ENCODE measurements around the gene AUNIP. TPM values are rescaled to one million over a fixed set of nuclear protein-coding genes. Genes with fewer than 3 reads are reported as not detected.

AUNIP gene
- total RNA-seq, 1 donor from 2014 or later: not detected

DNA sequence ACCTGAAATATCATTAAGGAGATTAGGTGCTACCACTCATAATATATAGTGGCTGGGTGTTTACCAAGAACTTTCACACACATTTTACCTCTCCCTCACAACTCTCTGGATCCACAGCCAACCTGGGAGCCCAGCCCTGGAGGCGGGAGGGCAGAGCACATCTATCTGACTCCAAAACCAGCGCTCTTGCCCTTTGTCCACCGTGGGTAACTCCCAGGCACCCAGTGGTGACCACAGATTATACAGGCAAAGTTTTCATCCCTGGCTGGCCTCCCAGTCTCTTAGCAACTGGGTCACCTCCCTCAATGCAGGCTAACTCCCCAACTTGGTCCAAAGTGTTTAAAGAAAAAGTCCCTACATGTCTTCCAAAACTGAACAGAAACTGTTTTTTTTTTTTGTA, 13.9 kb upstream of the AUNIP start:
- Histone ChIP-seq H3K36me3 (no peaks in the 10 kb centered on the region), H3K27me3 (ENCODE audit: low read depth) (no peaks in the 10 kb centered on the region), H3K9me3 (replicated peaks) (no peaks in the 10 kb centered on the region), H3K4me3 (no peak overlapping the region), H3K27ac (replicated peaks) (no peak overlapping the region), H3K4me1 (peaks cover 38% of the 10 kb centered on the region)
- no peak for TF ChIP-seq CTCF (IDR thresholded peaks at IDR 0.05; ENCODE audit: borderline replicate concordance)
- no peak for DNase-seq
- intact Hi-C loops (cut with micrococcal nuclease): no loop called here

DNA sequence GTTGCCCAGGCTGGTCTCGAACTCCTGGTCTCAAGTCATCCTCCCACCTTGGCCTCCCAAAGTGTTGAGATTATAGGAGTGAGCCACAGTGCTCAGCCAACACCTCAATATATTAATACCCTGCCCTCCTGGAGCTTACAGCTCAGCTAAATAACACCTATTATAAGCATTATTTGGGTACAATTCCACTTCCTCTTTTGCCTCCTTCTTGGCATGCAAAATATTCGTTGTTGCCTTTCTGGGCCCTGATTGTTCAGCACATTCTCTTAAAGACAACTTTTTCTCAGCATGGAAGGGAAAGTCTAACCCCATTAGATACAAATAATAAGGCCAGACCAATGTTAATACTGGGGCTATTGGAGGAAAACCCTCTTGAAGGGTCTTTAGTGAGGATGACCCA, 13.5 kb upstream of the AUNIP start:
- H3K36me3 ChIP-seq: no peaks in the 10 kb centered on the region
- H3K27me3 ChIP-seq (ENCODE audit: low read depth): no peaks in the 10 kb centered on the region
- DNase-seq: no peak
- H3K4me3 ChIP-seq: no peak overlapping the region
- H3K27ac ChIP-seq (replicated peaks): no peak overlapping the region
- H3K4me1 ChIP-seq: peaks cover 38% of the 10 kb centered on the region
- intact Hi-C loops (cut with micrococcal nuclease): no loop called here
- no peaks in the 10 kb centered on the region for H3K9me3 ChIP-seq (replicated peaks)
- no peak for TF ChIP-seq CTCF (IDR thresholded peaks at IDR 0.05; ENCODE audit: borderline replicate concordance)

GRCh38 chr1:25871704-25872494, 12.6 kb upstream of the AUNIP start:
- intact Hi-C loops (cut with micrococcal nuclease): no loop called here
- no peaks in the 10 kb centered on the region for H3K36me3 ChIP-seq
- no peaks in the 10 kb centered on the region for H3K9me3 ChIP-seq (replicated peaks)
- no peaks in the 10 kb centered on the region for H3K27me3 ChIP-seq (ENCODE audit: low read depth)
- peaks cover 38% of the 10 kb centered on the region for H3K4me1 ChIP-seq
- H3K4me3 ChIP-seq: no peak overlapping the region
- no peak overlapping the region for H3K27ac ChIP-seq (replicated peaks)
- no peak for TF ChIP-seq CTCF (IDR thresholded peaks at IDR 0.05; ENCODE audit: borderline replicate concordance)
- DNase-seq: no peak

DNA sequence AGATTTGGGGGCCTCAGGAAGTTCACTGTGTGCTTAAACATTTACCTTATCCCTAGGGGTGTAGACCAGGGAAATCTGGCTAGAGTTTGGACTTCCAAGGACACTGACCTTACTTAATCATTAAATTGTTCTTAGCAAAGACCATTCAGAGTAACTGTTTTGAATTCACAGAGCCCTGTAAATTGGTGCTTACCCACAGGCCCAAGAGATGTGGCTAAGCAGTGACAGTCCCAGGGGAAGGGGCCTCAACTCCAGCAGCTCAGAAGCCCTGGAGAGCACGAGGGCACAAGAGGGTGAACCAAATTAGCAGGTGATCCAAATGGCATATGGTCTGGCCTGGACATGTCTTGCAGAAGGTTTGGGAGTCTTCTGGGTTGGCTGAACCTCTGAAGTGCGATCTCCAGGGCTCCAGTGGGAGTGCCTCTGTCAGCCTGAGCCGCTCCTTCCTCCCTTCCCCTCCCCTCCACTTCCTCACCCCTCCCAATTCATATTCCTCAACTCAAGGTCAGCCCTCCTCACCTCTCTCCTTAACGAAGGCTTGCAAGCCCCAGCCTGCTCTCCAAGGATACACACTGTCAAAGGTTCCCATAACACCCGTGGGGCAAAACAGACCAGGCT, 11.9 kb upstream of the AUNIP start:
- H3K9me3 ChIP-seq (replicated peaks): no peaks in the 10 kb centered on the region
- DNase-seq: no peak
- intact Hi-C loops (cut with micrococcal nuclease): no loop called here
- H3K36me3 ChIP-seq: no peaks in the 10 kb centered on the region
- H3K4me3 ChIP-seq: no peak overlapping the region
- H3K4me1 ChIP-seq: peaks cover 36% of the 10 kb centered on the region
- TF ChIP-seq CTCF (IDR thresholded peaks at IDR 0.05; ENCODE audit: borderline replicate concordance): no peak
- H3K27me3 ChIP-seq (ENCODE audit: low read depth): no peaks in the 10 kb centered on the region
- H3K27ac ChIP-seq (replicated peaks): no peak overlapping the region

DNA sequence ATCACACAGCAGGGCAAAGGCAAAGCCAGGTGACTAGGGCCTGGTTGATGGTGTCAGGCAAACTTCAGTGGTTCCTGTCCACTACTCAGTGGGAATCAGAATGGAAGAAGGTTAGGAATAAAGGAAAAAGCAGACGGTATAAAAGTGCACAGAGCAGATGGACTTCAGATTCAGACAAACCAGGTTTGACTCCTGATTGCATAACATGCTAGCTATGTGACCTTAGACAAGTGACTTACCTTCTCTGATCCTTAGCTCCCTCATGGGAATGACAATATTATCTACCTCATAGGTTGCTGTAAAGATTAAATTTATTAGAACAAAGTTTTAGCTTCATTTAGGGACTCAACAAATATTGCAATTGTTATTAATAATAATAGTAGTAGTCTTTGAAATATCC, 11.4 kb upstream of the AUNIP start:
- TF ChIP-seq CTCF (IDR thresholded peaks at IDR 0.05; ENCODE audit: borderline replicate concordance): no peak
- Histone ChIP-seq H3K27me3 (ENCODE audit: low read depth) (no peaks in the 10 kb centered on the region), H3K4me1 (peaks cover 30% of the 10 kb centered on the region), H3K9me3 (replicated peaks) (no peaks in the 10 kb centered on the region), H3K4me3 (no peak overlapping the region), H3K36me3 (no peaks in the 10 kb centered on the region), H3K27ac (replicated peaks) (no peak overlapping the region)
- DNase-seq: no peak
- intact Hi-C loops (cut with micrococcal nuclease): no loop called here
